ENCODE measurements around the gene ADM2.

Gene ADM2

DNA sequence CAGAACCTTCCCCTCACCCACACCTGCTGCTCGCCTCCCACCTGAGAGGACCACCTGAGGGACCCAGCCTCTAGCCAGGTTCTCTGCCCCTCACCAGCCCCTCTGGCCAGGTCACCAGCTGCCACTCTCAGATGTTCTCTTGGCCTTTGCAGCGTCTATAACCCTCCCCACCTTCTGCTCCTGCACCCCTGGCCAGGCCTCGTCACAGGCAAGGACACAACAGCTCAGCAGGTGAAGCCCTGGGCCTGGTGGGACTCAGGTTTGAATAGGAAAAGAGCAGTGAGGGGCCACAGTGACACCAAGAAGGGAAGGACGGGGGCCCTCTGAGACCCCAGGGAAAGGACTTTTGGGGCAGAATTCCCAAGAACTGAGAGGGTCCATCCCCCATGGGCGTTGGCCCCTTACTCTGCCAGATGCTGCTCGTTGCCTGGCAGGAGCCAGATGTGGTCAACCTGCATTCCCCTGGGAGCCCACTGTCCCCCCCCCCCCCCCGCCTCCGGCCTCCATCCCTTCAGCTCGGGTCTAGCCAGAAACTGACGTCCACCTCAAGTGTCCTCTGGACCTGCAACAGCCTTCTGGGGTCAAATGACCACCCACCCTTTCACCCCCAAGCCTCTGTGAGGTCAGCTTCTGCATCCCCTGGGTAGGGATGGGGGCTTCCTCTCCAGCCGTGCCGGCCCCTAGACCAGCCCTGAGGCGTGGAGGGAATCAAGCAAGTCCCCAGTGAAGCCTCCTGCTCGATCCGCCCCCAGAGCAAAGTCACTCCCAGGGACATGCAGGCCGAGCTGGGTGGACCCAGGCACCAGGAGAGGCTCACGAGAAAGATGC, 35.2 kb upstream of the ADM2 start:
- DNase-seq, result no peak

DNA sequence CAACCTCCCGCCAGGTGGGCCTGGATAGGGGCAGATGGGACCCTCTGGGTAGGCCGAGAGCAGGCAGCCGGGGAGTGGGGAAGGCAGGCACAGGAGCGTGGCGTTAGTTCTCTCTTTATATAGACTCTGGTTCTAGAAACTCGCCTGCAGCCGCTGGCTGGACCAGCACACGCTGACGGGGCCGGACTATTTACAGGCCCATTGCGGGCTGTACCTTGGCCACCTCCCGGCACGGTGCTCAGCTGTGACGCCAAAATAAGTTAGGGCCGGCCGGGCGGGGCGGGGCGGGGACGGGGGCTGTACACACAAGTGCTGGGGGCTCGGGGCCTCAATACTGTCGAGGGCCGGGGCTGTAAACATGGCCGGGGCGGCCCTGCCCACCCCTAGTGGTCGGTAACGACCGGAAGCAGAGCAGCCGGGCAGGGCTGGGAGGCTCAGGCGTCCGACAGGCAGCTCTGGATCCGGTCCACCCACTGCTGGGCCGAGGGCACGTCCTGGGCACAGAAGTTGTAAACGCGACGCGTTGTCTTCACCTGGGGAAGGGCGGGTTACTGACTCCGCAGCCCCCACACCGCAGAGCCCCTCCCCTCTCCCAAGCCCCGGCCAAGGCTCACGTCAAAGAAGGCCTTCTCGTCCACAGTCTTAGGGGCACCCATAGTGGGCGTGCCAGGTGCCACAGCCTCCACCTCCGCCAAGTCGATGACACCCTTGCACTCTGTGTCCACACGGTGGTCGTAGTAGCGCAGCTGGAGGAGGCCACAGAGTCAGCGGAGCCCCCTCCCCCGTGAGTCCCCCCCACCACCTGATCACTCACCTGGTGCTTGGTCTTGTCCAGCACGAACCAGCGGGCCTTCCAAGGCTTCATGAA, 34.4 kb upstream of the ADM2 start:
- DNase-seq, result no peak

DNA sequence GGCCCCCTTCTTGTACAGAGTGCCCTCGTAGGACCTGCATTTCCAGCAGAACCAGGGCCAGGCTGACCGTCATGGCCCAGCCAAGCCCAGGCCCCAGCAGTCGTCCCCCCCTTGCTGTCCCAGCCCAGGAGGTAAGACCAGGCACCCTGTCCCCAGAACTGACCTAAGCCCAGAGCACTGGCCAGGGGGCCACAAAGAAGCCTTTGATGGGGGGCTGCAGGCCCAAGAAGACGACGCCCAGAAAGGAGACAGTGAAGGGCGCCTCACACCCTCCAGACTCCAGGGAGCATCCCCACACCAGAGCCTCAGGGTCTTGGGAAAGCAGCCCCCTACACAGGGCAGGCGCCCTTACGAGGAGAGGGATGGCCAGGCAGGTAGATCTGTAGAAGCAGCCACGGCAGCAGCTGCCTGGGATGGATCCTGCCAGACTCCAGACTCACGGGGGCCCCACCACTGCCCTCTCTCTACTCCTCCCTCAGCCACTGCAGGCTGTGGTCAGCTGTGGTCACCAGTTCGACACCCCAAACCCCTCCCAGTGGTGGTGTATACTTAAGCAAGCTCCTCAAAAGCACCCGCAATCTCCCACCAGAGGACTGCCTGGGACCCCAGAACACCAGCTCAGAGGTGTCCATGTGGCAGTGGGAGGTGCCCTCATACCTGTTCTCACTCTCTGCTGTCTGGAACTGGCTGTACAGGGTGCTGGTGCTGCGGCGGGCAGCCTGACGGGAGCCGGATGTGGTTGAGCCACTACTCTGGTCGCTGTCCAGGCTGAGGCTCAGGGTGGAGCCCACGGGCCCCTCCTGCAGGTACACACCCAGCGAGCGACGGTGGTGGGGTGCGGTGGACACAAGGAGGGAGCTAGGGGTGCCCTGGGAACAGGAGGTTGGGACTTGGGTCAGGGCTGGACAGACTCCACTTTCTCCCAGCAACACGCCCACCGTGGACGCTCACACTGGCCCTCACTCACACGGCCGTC, 33.5 kb upstream of the ADM2 start:
- DNase-seq, result no peak

DNA sequence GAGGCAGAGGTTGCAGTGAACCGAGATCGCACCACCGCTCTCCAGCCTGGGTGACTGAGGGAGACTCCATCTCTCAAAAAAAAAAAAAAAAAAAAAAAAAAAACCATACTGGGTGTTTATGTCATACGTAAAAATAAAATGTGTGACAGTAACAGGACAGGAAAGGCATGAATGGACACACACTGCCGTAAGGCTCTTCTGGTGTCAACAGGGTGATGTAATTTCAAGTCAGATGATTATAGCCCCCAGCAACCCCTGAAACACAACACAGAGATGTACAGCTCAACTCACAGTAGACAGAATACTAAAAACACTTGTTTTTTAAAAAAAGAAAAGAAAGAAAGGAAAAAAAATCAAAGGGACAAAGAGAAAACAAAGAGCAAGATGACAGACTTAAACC, 28.7 kb upstream of the ADM2 start:
- no peak for DNase-seq

DNA sequence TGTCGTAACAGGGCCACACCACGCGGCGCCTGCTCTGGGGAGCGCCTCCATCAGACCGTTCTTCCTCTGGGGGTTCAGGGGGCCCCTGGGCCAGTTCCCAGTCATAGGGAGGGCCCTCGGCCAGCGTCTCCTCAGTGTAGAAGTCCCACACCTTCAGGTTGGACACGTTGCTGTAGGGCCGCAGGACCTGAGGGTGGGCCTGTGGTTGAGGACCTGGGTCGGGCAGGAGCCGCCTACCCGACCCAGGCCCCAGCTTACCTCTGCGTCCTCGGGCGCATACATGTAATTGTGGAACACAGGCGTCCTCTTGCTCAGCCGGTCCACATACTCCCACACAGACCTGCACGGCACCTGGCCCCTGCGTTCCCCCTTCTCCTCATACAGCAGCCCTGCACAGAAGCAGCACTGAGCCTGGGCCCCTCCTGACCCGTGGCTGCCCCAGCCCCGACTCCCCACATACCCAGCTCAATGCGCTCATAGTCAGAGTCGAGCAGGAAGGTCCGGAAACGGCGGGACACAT, 26.7 kb upstream of the ADM2 start:
- DNase-seq, result no peak

DNA sequence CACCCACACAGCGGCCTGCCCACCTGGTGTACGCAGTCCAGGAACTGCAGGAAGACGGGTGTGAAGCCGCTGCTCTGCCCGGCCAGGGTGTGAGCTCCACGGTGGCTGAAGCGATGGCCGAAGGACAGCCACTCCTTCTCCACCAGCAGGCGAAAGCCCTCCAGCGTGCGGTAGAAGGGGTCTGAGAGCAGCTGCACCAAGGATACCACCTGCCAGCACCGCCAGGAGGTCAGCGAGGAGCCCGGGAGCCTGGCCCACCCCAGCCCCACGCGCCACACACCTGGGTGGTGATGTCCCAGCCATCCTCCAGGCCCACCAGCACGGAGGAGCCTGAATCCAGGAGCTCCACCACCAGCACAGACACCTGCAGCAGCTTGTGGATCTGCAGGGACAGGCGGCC, 26.1 kb upstream of the ADM2 start:
- no peak for DNase-seq

DNA sequence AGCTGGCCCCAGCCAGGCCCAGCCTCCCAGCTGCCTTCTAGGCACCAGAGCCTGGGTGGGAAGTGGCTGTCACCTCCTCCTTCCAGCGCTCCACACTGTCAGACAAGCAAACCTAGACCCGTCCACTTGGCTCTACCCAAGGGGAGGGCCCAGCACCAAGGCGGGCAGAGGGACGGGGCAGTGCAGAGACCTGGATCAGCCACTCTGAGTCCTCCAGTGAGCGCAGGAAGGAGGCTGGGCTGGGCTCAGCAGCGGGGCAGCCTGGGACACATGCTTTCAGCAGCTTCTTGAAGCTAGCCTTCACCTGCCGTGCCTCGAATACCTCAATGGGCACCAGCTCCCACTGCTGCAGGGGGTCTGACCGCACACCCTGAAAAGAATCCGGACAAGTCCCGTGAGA, 25.3 kb upstream of the ADM2 start:
- DNase-seq, result no peak

DNA sequence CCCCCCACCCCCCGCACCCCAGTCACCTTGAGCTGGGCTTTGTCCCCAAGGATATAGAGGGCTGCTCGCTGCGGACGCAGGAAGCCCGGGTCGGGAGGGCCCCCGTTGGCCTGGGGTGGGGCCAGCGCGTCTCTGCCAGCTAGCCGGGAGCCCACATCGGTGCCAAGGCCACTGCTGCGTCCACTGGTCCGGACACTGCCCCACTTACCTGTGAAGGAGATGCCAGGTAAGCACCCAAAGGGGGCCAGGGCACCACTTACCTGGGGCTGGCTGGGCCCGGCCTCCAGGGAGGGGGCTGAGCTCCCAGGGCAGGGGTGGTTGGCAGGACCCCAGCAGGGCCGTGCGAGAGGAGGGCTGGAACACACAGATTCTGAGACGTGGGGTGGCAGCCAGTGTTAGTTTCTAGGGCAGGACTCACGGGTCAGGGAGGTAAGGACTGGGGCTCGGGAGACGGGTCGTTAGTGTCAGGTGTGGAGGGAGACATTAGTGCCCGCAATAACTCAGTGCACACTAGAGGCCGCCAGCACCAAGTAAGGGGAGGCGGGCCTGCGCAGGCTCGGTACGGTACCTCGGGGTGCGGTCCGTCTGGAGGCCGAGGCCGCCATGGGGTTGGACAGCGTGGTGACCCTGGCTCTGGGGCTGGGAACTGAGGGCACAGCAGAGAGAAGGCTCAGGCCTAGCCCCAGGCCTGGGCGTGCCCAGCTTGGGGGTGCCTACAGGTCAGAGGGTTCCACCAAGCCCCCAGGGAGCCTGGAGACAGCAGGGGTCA, 24.7 kb upstream of the ADM2 start:
- no peak for DNase-seq

DNA sequence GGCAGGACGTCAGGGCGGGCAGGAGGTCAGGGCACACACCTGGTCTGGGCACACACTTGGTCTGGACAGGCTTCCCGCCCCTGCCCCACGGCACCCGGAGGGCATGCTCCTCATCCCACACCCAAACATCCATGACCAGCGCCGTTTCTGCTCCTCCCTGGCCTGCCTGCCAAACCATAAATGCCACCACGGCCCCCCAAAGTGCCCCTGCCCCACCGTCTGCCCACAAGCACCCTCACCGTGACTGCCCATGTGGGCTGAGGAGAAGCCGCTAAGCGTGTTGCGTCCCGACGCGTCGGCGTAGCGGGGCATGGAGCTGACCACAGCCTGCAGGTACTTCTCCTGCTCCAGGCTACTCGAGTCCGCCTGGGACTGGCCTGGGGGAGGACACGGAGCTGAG, 22.3 kb upstream of the ADM2 start:
- DNase-seq, result no peak

DNA sequence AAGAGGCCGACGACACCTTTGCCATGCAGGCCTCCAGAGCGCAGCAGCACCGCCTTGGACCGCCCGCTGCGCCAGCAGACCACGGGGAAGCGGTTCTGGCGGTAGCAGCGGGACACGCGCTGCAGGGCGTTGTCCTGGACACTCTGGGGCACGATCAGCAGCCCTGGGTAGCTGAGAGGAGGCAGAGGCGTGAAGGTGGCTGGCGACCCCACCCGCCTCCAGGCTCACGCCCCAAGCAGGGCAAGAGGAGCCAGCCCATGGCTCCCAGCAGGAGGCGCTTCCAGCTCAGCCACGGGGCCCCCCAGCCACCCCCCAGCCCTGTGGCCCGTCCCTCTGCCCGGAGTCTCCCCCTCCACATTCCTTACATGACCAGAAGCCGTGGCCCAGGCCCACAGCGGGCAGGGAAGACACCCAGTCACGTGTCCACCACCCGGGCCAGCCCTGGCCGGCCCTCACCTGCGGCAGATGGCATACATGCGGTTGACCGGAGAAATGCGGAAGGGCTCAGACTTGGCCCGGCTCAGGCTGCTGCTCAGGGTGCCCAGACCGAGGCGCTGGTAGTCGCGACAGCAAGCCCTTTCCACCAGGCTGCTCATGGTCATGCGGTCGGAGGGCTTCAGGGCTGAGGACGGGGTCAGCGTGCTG, 21.7 kb upstream of the ADM2 start:
- no peak for DNase-seq

DNA sequence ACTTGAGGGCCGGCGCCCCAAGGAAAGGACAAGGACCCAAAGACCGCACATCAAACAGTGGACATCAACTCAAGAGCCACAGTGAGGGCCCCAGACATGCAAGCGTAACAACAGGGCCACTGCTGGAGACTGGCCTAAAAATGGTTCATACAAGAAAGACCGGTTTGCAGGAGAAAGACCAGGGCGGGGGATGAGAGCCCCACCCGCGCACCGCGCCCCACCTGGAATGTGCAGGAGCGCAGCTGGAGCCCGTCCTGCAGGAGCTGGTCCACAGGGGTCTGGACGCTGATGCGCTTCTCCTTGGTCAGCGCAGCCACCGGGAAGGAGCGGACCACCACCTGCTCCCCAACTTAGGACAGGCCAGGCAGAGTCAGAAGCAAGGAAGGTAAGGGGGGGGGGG, 20.4 kb upstream of the ADM2 start:
- DNase-seq, result no peak

DNA sequence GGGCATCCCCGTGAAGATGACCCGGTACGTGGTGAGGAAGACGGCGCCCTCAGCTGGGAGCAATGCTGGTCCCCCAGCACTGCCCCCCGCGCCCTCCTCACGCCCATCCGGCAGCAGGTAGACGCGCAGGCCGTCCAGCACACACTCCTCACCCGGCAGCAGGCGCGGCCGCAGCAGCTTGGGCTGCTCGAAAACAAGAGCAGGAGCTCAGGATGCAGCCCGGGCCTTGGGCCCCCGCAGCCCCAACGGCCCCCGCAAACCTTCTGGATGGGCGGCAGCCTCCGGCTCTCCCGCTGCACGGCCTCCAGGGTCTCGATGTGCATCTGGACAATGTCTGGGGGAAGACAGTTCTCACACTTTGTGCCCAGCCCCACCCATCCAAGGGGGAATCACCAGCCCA, 19.8 kb upstream of the ADM2 start:
- no peak for DNase-seq

DNA sequence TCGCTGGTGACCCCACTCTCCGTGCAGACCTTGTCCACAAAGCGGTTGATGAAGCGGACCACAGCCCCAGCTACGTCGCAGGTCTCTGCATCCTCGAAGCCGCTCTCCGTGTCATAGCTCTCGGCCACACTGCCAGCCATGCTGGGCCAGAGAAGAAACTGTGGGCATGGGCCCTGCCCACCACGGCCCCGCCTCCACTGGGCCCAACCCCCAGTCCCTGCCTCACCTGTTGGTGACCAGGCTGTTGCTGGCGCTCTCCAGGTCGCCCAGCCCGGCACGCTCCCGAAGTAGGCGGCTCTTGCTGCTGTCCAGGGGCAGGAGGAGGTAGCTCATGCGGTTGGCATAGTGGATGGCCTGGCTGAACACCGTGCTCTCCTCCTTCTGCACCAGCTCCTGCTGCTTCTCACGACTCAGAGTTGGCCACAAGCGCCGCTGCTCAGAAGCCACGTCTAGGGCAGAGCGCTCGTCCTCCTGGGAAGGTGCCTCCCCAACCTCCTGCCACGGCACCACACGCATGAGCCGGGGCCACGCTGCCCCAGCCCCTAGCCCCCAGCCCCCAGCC, 19.3 kb upstream of the ADM2 start:
- no peak for DNase-seq

DNA sequence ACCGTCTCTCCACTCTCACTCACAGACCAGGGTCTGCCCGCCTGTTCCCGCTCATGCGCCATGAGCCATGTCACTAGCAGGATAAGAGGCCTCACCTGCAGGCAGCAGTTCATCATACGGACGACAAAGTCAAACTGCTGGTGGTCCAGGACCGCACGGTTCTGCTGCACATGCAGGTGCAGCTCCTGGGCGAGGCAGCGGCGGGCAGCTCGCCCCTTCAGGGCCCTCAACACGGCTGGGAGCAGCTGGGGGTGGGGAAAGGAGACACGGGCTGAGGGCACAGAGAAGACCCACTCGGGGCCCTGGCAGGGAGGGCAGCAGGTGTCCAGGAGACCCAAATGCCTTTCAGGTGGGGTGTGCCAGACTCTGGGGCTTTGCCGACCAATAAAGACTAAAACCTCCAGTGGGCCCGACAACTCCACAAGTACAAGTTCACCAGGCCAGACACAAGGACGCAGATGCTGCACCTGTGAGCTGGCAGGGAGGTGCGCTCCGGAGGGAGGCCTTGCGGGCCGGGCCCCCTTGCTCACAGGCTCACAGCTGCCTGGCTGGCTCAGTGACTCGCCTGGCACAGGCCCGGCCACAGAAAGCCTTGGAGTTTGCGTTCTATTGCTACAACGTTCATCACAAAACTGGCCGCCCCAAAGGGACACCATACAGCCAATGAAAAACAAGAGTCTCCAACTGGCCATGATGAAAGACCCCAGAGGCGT, 18.0 kb upstream of the ADM2 start:
- DNase-seq, result no peak

DNA sequence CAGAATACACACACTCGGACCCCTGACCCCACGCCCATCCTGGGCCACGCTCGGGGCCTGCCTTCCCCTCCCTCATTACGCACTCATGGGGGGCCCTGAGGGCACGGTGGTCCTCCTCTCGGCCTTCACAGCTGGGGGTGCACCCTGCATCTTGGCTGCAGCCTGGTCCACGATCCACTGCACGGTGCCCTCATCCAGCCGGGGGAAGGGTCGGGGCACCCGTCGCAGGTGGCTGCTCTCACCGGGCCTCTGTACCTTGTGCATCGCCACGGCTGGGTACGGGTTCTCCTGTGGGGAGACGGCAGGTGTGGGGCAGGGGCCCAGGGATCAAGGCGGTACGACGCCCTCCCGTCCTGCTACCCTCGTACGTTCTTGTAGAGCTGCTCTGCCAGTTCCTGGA, 16.9 kb upstream of the ADM2 start:
- DNase-seq, result no peak

DNA sequence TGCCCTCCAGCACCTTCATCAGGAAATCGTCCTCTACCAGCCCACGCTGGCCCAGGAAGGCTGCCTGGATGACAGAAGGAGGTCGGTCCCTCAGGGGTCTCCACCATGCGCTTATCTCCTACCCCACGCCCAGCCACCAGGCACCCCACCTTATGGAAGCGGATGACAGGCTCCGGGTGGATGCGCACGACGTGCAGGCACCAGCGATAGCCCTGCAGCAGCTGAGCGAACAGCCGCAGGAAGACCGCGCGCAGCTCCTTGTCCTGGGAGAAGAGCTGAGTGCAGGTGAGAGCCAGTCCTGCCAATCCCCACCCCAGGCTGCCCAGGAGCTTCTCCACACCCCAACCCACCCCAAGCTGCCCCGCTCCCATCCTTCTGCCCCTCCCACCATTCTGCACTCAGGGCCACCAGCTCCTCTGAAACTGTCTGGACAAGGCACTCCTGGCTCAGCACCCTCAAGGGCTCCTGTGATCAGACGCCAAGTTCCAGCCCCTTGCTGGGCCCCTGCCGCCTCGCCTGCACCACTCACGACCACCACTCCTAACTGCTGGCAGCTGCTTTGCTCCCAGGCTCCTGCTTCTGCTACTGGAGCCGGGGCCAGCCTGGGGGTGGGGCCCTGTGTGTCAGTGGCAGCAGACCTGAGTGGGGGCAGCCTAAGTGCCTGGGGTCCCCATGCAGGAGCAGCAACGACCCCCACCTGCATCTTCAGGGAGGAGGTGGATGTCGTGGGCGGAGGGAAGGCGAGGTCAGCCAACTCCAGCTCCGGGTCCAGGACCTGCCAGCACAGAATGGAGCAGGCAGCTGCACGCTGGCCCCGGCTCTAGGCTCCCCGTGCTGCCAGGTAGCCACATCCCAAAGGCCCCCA, 16.0 kb upstream of the ADM2 start:
- DNase-seq, result no peak

DNA sequence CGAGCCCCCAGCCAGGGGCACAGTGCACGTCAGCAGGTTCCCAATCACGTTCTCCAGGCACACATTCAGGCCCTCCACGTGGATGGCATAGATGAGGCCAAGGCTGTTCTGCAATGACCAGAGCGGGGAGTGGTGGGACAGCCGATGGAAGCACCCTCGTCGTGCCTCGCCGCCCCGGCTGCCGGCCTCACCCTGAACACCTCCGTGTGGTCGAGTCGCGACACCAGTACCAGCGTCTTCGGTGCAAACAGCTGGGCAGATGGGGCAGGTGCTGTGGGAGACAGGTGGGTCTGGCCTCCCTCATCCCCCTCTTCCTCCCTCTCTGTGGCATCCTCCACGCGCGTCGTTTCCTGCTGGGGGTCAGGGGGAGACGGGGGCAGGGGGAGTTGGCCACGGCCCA, 14.0 kb upstream of the ADM2 start:
- no peak for DNase-seq

DNA sequence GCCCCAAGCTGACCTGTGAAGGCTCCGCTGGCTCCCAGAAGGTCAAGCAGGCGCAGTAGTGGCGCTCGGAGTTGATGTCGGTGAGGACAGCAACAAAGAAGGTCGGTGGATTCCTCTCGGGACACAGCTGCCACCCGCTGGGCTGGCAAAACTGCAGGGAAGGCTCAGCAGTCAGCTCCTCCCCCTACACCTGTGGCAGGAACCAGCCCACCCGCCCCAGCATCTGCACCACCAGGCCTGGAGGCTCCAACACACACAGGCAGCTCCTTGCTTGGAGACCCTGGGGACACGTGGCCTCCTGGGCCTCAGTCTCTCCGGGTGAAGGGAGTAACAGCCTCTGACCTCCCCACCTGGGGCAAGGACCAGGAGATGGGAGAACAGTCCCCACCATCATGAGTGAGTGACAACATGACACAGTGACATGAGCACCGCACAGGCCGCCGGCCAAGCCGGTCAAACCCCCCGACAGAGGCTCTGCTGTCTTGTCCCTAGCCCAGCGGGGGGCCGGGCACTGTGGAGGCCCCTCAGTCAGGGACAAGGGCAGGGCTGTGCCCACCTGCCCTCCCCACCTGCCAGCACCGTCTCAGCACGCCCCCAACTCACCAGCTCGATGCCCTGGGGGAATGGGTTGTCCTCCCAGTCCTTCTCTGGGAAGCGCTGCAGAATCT, 13.4 kb upstream of the ADM2 start:
- DNase-seq, result no peak

DNA sequence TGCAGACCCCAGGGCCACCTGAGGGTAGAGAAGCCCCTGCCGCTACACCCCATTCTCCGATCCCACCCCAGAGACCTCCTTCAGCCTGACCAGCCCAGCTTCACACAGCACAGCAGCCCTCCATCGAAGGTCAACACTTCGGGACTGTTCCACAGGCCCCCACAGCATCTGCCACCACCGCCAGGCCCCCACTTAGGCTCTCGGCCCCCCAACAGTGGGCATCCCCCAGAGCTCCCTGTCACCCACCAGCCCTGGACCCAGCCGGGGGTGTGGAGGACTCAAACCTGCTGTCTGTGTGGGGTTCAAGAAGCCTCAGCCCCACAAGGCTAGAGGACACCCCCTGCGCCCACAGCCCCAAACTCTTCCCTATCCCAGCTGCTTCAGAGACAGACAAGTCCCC, 12.7 kb upstream of the ADM2 start:
- no peak for DNase-seq

Data from 8988T (cell line).